SK-N-SH (cell line): ENCODE results near the gene ANKRD18A. TPM values are rescaled to one million over a fixed set of nuclear protein-coding genes. Genes with fewer than 3 reads are reported as not detected.

Experiments
- CTCF ChIA-PET: fragments of 300-600, 350-600 bp; formaldehyde crosslinking; extraction: SDS; loops from one replicate; lab custom pipeline; 2021; lab: Yijun Ruan, JAX
- POLR2A ChIA-PET: fragments of 350-600 bp; sonication (Branson Sonifier 250); formaldehyde crosslinking; extraction: SDS; loops from one replicate; lab custom pipeline; 2020; ENCODE audit warnings: antibody characterized with exemption, inconsistent platforms; lab: Yijun Ruan, JAX
- DNase-seq: peaks from one replicate; pipeline ENCODE4 v3.0.0; 2012
- H2AFZ ChIP-seq: fragments of 200-600 bp; sonication (generic); 2 replicates; pipeline ENCODE4 v1.8.1; 2016; ENCODE audit warnings: antibody characterized with exemption, mild to moderate bottlenecking, low read depth
- H3F3A ChIP-seq: fragments of 200-600 bp; sonication (generic); replicated peaks from 2 replicates; pipeline ENCODE3; 2016; ENCODE audit warnings: antibody characterized with exemption, mild to moderate bottlenecking; ENCODE audit not compliant: insufficient read depth
- H3K27ac ChIP-seq, 2 experiments: fragments of 200-500 bp in 1 of 2; fragments of 200-600 bp in 1 of 2; sonication (Bioruptor generic) in 1 of 2; sonication (generic), shearing (Covaris generic) in 1 of 2; 2 replicates each; pipeline versions ENCODE4 v1.5.1 to v1.6.1; 2014 to 2016; ENCODE audit warnings: low read depth in 2 of 2, inconsistent platforms in 1 of 2, low read length in 1 of 2, mild to moderate bottlenecking in 1 of 2, mixed read lengths in 1 of 2
- H3K27me3 ChIP-seq: fragments of 200-600 bp; sonication (generic), shearing (Covaris generic); 2 replicates; pipeline ENCODE4 v1.6.1; 2016; ENCODE audit warnings: mixed run types; ENCODE audit not compliant: insufficient read depth
- H3K36me3 ChIP-seq, 2 experiments: fragments of 200-500 bp in 1 of 2; fragments of 200-600 bp in 1 of 2; sonication (Bioruptor generic) in 1 of 2; sonication (generic) in 1 of 2; replicated peaks in 1 of 2; 2 replicates each; pipeline versions ENCODE3 to v1.5.1; 2014 to 2016; ENCODE audit warnings: low read length in 1 of 2, mild to moderate bottlenecking in 1 of 2; ENCODE audit not compliant: insufficient read depth in 2 of 2, control insufficient read depth in 1 of 2
- H3K4me1 ChIP-seq, 2 experiments: fragments of 200-500 bp in 1 of 2; fragments of 200-600 bp in 1 of 2; sonication (Bioruptor generic) in 1 of 2; sonication (generic), shearing (Covaris generic) in 1 of 2; 2 replicates each; pipeline versions ENCODE4 v1.5.1 to v1.6.1; 2014 to 2016; ENCODE audit warnings: low read depth in 1 of 2, low read length in 1 of 2, mixed run types in 1 of 2; ENCODE audit not compliant: insufficient read depth in 2 of 2, control insufficient read depth in 1 of 2
- H3K4me2 ChIP-seq: fragments of 200-600 bp; sonication (generic), shearing (Covaris generic); 2 replicates; pipeline ENCODE4 v1.6.1; 2017; ENCODE audit warnings: mixed run types
- H3K4me3 ChIP-seq, 2 experiments: fragments of 200-500 bp in 1 of 2; fragments of 200-600 bp in 1 of 2; sonication (Bioruptor generic) in 1 of 2; sonication (generic), shearing (Covaris generic) in 1 of 2; 2 replicates each; pipeline versions ENCODE4 v1.5.1 to v1.8.1; 2014 to 2016; ENCODE audit warnings: low read depth in 2 of 2, inconsistent platforms in 1 of 2, low read length in 1 of 2, mild to moderate bottlenecking in 1 of 2, mixed read lengths in 1 of 2, moderate library complexity in 1 of 2
- H3K79me2 ChIP-seq: fragments of 200-600 bp; sonication (generic); 2 replicates; pipeline ENCODE4 v1.8.1; 2017; ENCODE audit warnings: mild to moderate bottlenecking; ENCODE audit not compliant: insufficient read depth
- H3K9ac ChIP-seq: fragments of 200-600 bp; sonication (generic); 2 replicates; pipeline ENCODE4 v1.6.1; 2017; ENCODE audit warnings: mixed run types
- H3K9me2 ChIP-seq: fragments of 200-600 bp; sonication (generic); 2 replicates; pipeline ENCODE4 v1.6.1; 2017; ENCODE audit warnings: mixed run types
- H3K9me3 ChIP-seq: fragments of 200-600 bp; sonication (generic); 2 replicates; pipeline ENCODE4 v1.6.1; 2017; ENCODE audit warnings: mixed run types, mild to moderate bottlenecking, moderate library complexity
- H4K20me1 ChIP-seq: fragments of 200-600 bp; sonication (generic); 2 replicates; pipeline ENCODE4 v1.6.1; 2017; ENCODE audit warnings: mild to moderate bottlenecking, mixed run types; ENCODE audit not compliant: insufficient read depth
- CHD2 ChIP-seq: fragments of 150-350 bp; IDR thresholded peaks from 2 replicates; pipeline ENCODE4 v1.6.1; 2018; ENCODE audit warnings: low read length; ENCODE audit not compliant: partially characterized antibody
- CTCF ChIP-seq: fragments of 200-600 bp; sonication (generic); IDR thresholded peaks from 2 replicates; pipeline ENCODE4 v1.6.1; 2017; ENCODE audit warnings: antibody characterized with exemption, mild to moderate bottlenecking, moderate library complexity
- EP300 ChIP-seq, 2 experiments: IDR thresholded peaks; 2 replicates each; pipeline versions ENCODE4 v1.4.0 to v1.6.1; 2012; ENCODE audit warnings: borderline replicate concordance in 1 of 2, low read depth in 1 of 2, low read length in 1 of 2
- FOSL2 ChIP-seq: IDR thresholded peaks from 2 replicates; pipeline ENCODE4 v1.4.0; 2012; ENCODE audit warnings: low read depth, mild to moderate bottlenecking, moderate library complexity, borderline replicate concordance
- FOXJ3 ChIP-seq: sonication (generic); formaldehyde crosslinking; IDR thresholded peaks from 2 replicates; pipeline ENCODE4 v1.5.1; 2020; ENCODE audit warnings: mild to moderate bottlenecking, missing genetic modification reagents
- FOXM1 ChIP-seq: IDR thresholded peaks from 2 replicates; pipeline ENCODE4 v1.4.0; 2012; ENCODE audit warnings: low read depth, mild to moderate bottlenecking
- GABPA ChIP-seq: IDR thresholded peaks from 2 replicates; pipeline ENCODE4 v1.4.0; 2012; ENCODE audit warnings: low read depth, mild to moderate bottlenecking
- GATA2 ChIP-seq: sonication (generic); formaldehyde crosslinking; IDR thresholded peaks from 2 replicates; pipeline ENCODE4 v1.5.0; 2020; ENCODE audit warnings: mild to moderate bottlenecking, missing genetic modification reagents
- IRF3 ChIP-seq: fragments of 150-350 bp; IDR thresholded peaks from 2 replicates; pipeline ENCODE4 v1.6.1; 2016; ENCODE audit warnings: mild to moderate bottlenecking, low read depth, low read length
- JUND ChIP-seq: IDR thresholded peaks from 2 replicates; pipeline ENCODE4 v1.4.0; 2012
- NFIC ChIP-seq: IDR thresholded peaks from 2 replicates; pipeline ENCODE4 v1.4.0; 2012; ENCODE audit warnings: borderline replicate concordance
- NRF1 ChIP-seq: IDR thresholded peaks from 2 replicates; pipeline ENCODE4 v1.6.1; 2012; ENCODE audit warnings: low read depth, mild to moderate bottlenecking, low read length
- PBX3 ChIP-seq: IDR thresholded peaks from 2 replicates; pipeline ENCODE4; 2012
- RAD21 ChIP-seq: IDR thresholded peaks from 2 replicates; pipeline ENCODE4 v1.6.1; 2012; ENCODE audit warnings: mild to moderate bottlenecking, low read length
- RCOR1 ChIP-seq: fragments of 150-350 bp; IDR thresholded peaks from 2 replicates; pipeline ENCODE4 v1.6.1; 2017; ENCODE audit warnings: antibody characterized with exemption, low read length
- RXRA ChIP-seq: IDR thresholded peaks from 2 replicates; pipeline ENCODE4 v1.4.0; 2012; ENCODE audit warnings: low read depth, mild to moderate bottlenecking, borderline replicate concordance
- SIN3A ChIP-seq: IDR thresholded peaks from 2 replicates; pipeline ENCODE4 v1.6.1; 2012; ENCODE audit warnings: low read depth, mild to moderate bottlenecking, low read length, moderate library complexity, borderline replicate concordance
- SMC3 ChIP-seq: IDR thresholded peaks from 2 replicates; pipeline ENCODE4 v1.6.1; 2012; ENCODE audit warnings: low read depth, low read length, improper control_type of control experiment
- TCF12 ChIP-seq: IDR thresholded peaks from 2 replicates; pipeline ENCODE4 v1.4.0; 2012
- USF1 ChIP-seq: IDR thresholded peaks from 2 replicates; pipeline ENCODE4 v1.4.0; 2012; ENCODE audit warnings: low read depth, borderline replicate concordance
- WGBS: methylation state at CpG from one replicate; pipeline ENCODE4 v1.1.6; 2017; ENCODE audit warnings: low lambda C conversion rate; 5-methylcytosine and 5-hydroxymethylcytosine counted together
- polyA plus RNA-seq, 3 experiments: library from polyadenylated mRNA; depleted of rRNA; stranded (reverse); fragments of >200 nt; gene quantifications; 2 replicates each; pipeline ENCODE4 v1.2.3, GENCODE V29; 2012

Gene ANKRD18A
- polyA plus RNA-seq, 1 of the 3 experiments (the other 2 are of a cell fraction): 0.02 TPM

DNA sequence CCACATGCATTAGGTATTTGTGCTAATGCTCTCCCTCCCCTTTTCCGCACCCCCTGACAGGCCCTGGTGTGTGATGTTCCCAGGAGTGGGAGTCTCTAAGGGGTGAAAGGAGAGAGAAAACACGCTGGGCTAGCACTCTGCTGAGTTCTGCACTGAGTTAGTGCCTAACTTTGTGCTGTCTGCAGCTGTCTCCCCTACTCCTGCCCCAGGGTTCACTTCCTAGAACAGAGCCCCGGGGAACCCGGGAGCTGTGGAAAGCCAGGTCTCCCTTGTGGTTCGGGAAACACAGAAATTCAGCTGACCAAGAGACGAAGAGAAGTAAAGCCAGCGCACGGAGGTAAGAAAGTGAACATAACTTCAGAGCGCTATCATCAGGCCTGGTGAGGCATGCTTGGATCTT lies 20.7 kb upstream of the ANKRD18A start:
- 81% methylated on average over 7 of the region's 9 CpGs for WGBS
- H3K36me3 ChIP-seq: no peaks in the 10 kb centered on the region
- H3K27me3 ChIP-seq: no peaks in the 10 kb centered on the region
- ChIA-PET POLR2A (no interaction called here), CTCF (interaction anchor here (1.3 to 3.1 kb wide), 3 partner anchors 13 to 75 kb away, joined by 3 to 22 read pairs (median 6); partner anchors contain the start of gene ANKRD18A)
- H3K27ac ChIP-seq: no peak overlapping the region
- no peaks in the 10 kb centered on the region for H3K9me2 ChIP-seq
- H2AFZ ChIP-seq: no peak overlapping the region
- no peak overlapping the region for H3K4me3 ChIP-seq
- TF ChIP-seq FOXM1: no peak
- TF ChIP-seq CTCF: no peak
- no peak for TF ChIP-seq EP300 (IDR thresholded peaks at IDR 0.05; ENCODE audit: borderline replicate concordance in 1 of 2, low read depth in 1 of 2, low read length in 1 of 2)
- no peak for TF ChIP-seq RAD21
- no peak for TF ChIP-seq FOXJ3 (CRISPR knock-in tag)
- TF ChIP-seq GABPA: no peak
- no peak for TF ChIP-seq SMC3
- no peak for TF ChIP-seq IRF3
- no peak for TF ChIP-seq RXRA
- TF ChIP-seq RCOR1: no peak
- no peaks in the 10 kb centered on the region for H4K20me1 ChIP-seq
- no peaks in the 10 kb centered on the region for H3K79me2 ChIP-seq
- H3K9me3 ChIP-seq: no peaks in the 10 kb centered on the region
- DNase-seq: no peak
- H3K4me1 ChIP-seq: peaks cover 0 to 7% of the 10 kb centered on the region in 2 experiments; a peak in 1 of 4 replicates
- no peak overlapping the region for H3K9ac ChIP-seq
- no peaks in the 10 kb centered on the region for H3F3A ChIP-seq
- H3K4me2 ChIP-seq: no peak overlapping the region

- CTCF ChIA-PET: no interaction called here
- TF ChIP-seq RAD21 (no peak), NFIC (no peak), JUND (no peak), GATA2 (CRISPR knock-in tag) (no peak), CHD2 (no peak), IRF3 (no peak), USF1 (no peak), PBX3 (no peak), TCF12 (no peak), FOSL2 (no peak), NRF1 (no peak), SIN3A (no peak), EP300 (IDR thresholded peaks at IDR 0.05; ENCODE audit: borderline replicate concordance in 1 of 2, low read depth in 1 of 2, low read length in 1 of 2) (no peak)
Measured at GRCh38 chr9:38639577-38639940, 19.2 kb upstream of the ANKRD18A start.

More at GRCh38 chr9:38639577-38639940, 19.2 kb upstream of the ANKRD18A start:
- no peaks in the 10 kb centered on the region for H3K9me3 ChIP-seq
- H3K27me3 ChIP-seq: no peaks in the 10 kb centered on the region
- no peaks in the 10 kb centered on the region for H3F3A ChIP-seq
- no peaks in the 10 kb centered on the region for H3K79me2 ChIP-seq
- no peak overlapping the region for H3K4me3 ChIP-seq
- 68% methylated on average over 6 of the region's 6 CpGs for WGBS
- no peak overlapping the region for H3K9ac ChIP-seq
- peaks cover 0 to 5% of the 10 kb centered on the region in 2 experiments; a peak in 1 of 4 replicates for H3K4me1 ChIP-seq
- POLR2A ChIA-PET: no interaction called here
- DNase-seq: no peak
- no peak overlapping the region for H2AFZ ChIP-seq
- H4K20me1 ChIP-seq: no peaks in the 10 kb centered on the region
- no peaks in the 10 kb centered on the region for H3K9me2 ChIP-seq
- no peak overlapping the region for H3K4me2 ChIP-seq
- no peaks in the 10 kb centered on the region for H3K36me3 ChIP-seq
- H3K27ac ChIP-seq: no peak overlapping the region
